CD14-positive monocyte (primary cell): ENCODE results near the gene PACSIN2. TPM values are rescaled to one million over a fixed set of nuclear protein-coding genes. Genes with fewer than 3 reads are reported as not detected.

ENCODE experiments used
- DNase-seq, 3 donors: peaks; one replicate each; pipeline ENCODE4 v3.0.0-alpha.2; 2011 to 2022
- H2AFZ ChIP-seq: 2 replicates; pipeline ENCODE4 v1.6.0; 2012; ENCODE audit warnings: mild to moderate bottlenecking, low read depth, low read length, inconsistent platforms; ENCODE audit not compliant: insufficient read depth, poor library complexity, severe bottlenecking
- H3K27ac ChIP-seq, 2 donors: 1 replicate in 1 of 2; 2 replicates in 1 of 2; pipeline ENCODE4 v1.5.1; 2012 to 2013; ENCODE audit warnings: low read length in 2 of 2, control low read depth in 1 of 2, inconsistent platforms in 1 of 2, low read depth in 1 of 2, mild to moderate bottlenecking in 1 of 2
- H3K27me3 ChIP-seq, 2 donors: one replicate each; pipeline versions ENCODE4 v1.6.0 to v1.6.1; 2011 to 2013; ENCODE audit warnings: low read length in 2 of 2; ENCODE audit not compliant: control insufficient read depth in 2 of 2, insufficient read depth in 2 of 2
- H3K36me3 ChIP-seq, 2 donors: replicated peaks in 1 of 2; 1 replicate in 1 of 2; 2 replicates in 1 of 2; pipeline versions ENCODE4 v1.5.1 to v1.6.1; 2012 to 2013; ENCODE audit warnings: low read length in 2 of 2, control low read depth in 1 of 2, inconsistent platforms in 1 of 2, mild to moderate bottlenecking in 1 of 2; ENCODE audit not compliant: insufficient read depth in 2 of 2, control insufficient read depth in 1 of 2
- H3K4me1 ChIP-seq, 2 donors: 1 replicate in 1 of 2; 2 replicates in 1 of 2; pipeline versions ENCODE4 v1.5.1 to v1.6.1; 2012 to 2013; ENCODE audit warnings: low read length in 2 of 2, control low read depth in 1 of 2, inconsistent platforms in 1 of 2, mild to moderate bottlenecking in 1 of 2, moderate library complexity in 1 of 2; ENCODE audit not compliant: insufficient read depth in 2 of 2, control insufficient read depth in 1 of 2
- H3K4me2 ChIP-seq: replicated peaks from 2 replicates; pipeline ENCODE3; 2012; ENCODE audit warnings: low read length, moderate library complexity, mild to moderate bottlenecking; ENCODE audit not compliant: poor library complexity, severe bottlenecking; ENCODE audit errors: extremely low read depth
- H3K4me3 ChIP-seq, 3 experiments: fragments of 200-600 bp in 1 of 3; sonication (generic) in 1 of 3; replicated peaks in 1 of 3; 1 replicate in 2 of 3; 2 replicates in 1 of 3; pipeline ENCODE4 v1.5.1; 2011 to 2013; ENCODE audit warnings: low read length in 3 of 3, mild to moderate bottlenecking in 3 of 3, control low read depth in 2 of 3, low read depth in 2 of 3, inconsistent platforms in 1 of 3, moderate library complexity in 1 of 3
- H3K79me2 ChIP-seq: 2 replicates; pipeline ENCODE4 v1.6.0; 2012; ENCODE audit warnings: mild to moderate bottlenecking, control low read depth, inconsistent platforms, low read length, moderate library complexity; ENCODE audit not compliant: insufficient read depth
- H3K9ac ChIP-seq: 2 replicates; pipeline ENCODE4 v1.6.0; 2017; ENCODE audit warnings: low read length, mild to moderate bottlenecking; ENCODE audit not compliant: insufficient read depth, poor library complexity, severe bottlenecking
- H3K9me3 ChIP-seq, 2 donors: replicated peaks in 1 of 2; 1 replicate in 1 of 2; 2 replicates in 1 of 2; pipeline versions ENCODE4 v1.5.1 to v1.6.1; 2012 to 2013; ENCODE audit warnings: low read length in 2 of 2, control low read depth in 1 of 2; ENCODE audit not compliant: control insufficient read depth in 1 of 2, insufficient read depth in 1 of 2
- H4K20me1 ChIP-seq: 2 replicates; pipeline ENCODE4 v1.6.0; 2012; ENCODE audit warnings: mild to moderate bottlenecking, low read length, control low read depth, moderate library complexity; ENCODE audit not compliant: insufficient read depth
- H3K27ac Mint-ChIP-seq, 7 donors: one replicate each; pipeline ENCODE4 v1.8.0; 2020; ENCODE audit warnings: mild to moderate bottlenecking in 7 of 7, mixed read lengths in 7 of 7, moderate library complexity in 6 of 7, inconsistent platforms in 2 of 7
- H3K27me3 Mint-ChIP-seq, 3 donors: one replicate each; pipeline ENCODE4 v1.8.0; 2021 to 2022; ENCODE audit warnings: low read depth in 3 of 3, mild to moderate bottlenecking in 3 of 3, mixed read lengths in 3 of 3, moderate library complexity in 3 of 3, inconsistent platforms in 1 of 3
- H3K36me3 Mint-ChIP-seq, 2 donors: one replicate each; pipeline ENCODE4 v1.8.0; 2020; ENCODE audit warnings: mixed read lengths in 2 of 2, inconsistent platforms in 1 of 2, mild to moderate bottlenecking in 1 of 2
- H3K4me1 Mint-ChIP-seq: one replicate; pipeline ENCODE4 v1.8.0; 2020; ENCODE audit warnings: mild to moderate bottlenecking, mixed read lengths
- H3K4me3 Mint-ChIP-seq, 2 donors: one replicate each; pipeline ENCODE4 v1.8.0; 2020; ENCODE audit warnings: mild to moderate bottlenecking in 2 of 2, mixed read lengths in 2 of 2, moderate library complexity in 1 of 2
- H3K9me3 Mint-ChIP-seq, 7 donors: one replicate each; pipeline ENCODE4 v1.8.0; 2020 to 2022; ENCODE audit warnings: mixed read lengths in 7 of 7, mild to moderate bottlenecking in 6 of 7, moderate library complexity in 6 of 7, inconsistent platforms in 2 of 7
- CTCF ChIP-seq: fragments of 200-600 bp; IDR thresholded peaks from one replicate; pipeline ENCODE4 v1.8.0; 2022; ENCODE audit warnings: antibody characterized with exemption, mild to moderate bottlenecking
- WGBS: methylation state at CpG from one replicate; pipeline ENCODE4 v1.1.5; 2013; ENCODE audit warnings: missing lambda C conversion rate; ENCODE audit not compliant: insufficient coverage; 5-methylcytosine and 5-hydroxymethylcytosine counted together
- intact Hi-C, 2 donors: fragments of 100-400 bp; cut with micrococcal nuclease; formaldehyde crosslinking; loops; one replicate each; pipeline versions ENCODE4 v1.15.0 to v1.15.1; 2023
- polyA plus RNA-seq, 3 donors: library from polyadenylated mRNA; depleted of rRNA in 1 of 3; unstranded in 2 of 3; stranded (reverse) in 1 of 3; fragments of 300-500 nt in 2 of 3; fragments of >200 nt in 1 of 3; fragmentation: Illumina TruSeq in 2 of 3; gene quantifications; 1 replicate in 2 of 3; 2 replicates in 1 of 3; pipeline ENCODE4 v1.2.3, GENCODE V29; 2012 to 2021

Gene PACSIN2
- polyA plus RNA-seq, 3 donors, result 31.2 to 45.7 (median 40.2) TPM

GRCh38 chr22:43050995-43051394 lies 36.0 kb upstream of the PACSIN2 start:
- no peak for TF ChIP-seq CTCF
- peaks cover 15 to 28% of the 10 kb centered on the region in 2 donors for H3K36me3 Mint-ChIP-seq
- Histone ChIP-seq H3K36me3 (peaks cover 6 to 11% of the 10 kb centered on the region in 2 donors), H3K4me3 (no peak overlapping the region), H3K79me2 (no peaks in the 10 kb centered on the region), H3K27ac (no peak overlapping the region), H3K9ac (no peak overlapping the region), H4K20me1 (no peaks in the 10 kb centered on the region), H3K27me3 (no peaks in the 10 kb centered on the region), H3K4me2 (no peak overlapping the region), H2AFZ (no peak overlapping the region), H3K9me3 (no peaks in the 10 kb centered on the region), H3K4me1 (no peaks in the 10 kb centered on the region)
- 96% methylated on average over 4 of the region's 10 CpGs for WGBS
- peaks cover 0 to 2% (median 0%) of the 10 kb centered on the region in 3 donors for H3K27me3 Mint-ChIP-seq
- H3K4me1 Mint-ChIP-seq, result no peaks in the 10 kb centered on the region
- H3K4me3 Mint-ChIP-seq, result no peak overlapping the region
- peaks cover 0 to 1% (median 0%) of the 10 kb centered on the region in 7 donors for H3K9me3 Mint-ChIP-seq
- intact Hi-C loops, result no loop called here
- H3K27ac Mint-ChIP-seq, result no peak overlapping the region
- DNase-seq, result no peak

- Histone ChIP-seq H3K4me3 (no peak overlapping the region), H3K9me3 (no peaks in the 10 kb centered on the region), H3K27me3 (no peaks in the 10 kb centered on the region), H3K27ac (no peak overlapping the region), H3K4me2 (no peak overlapping the region), H4K20me1 (no peaks in the 10 kb centered on the region), H3K79me2 (no peaks in the 10 kb centered on the region), H3K9ac (no peak overlapping the region), H2AFZ (no peak overlapping the region), H3K36me3 (peaks cover 6 to 11% of the 10 kb centered on the region in 2 donors), H3K4me1 (no peaks in the 10 kb centered on the region)
- Mint-ChIP-seq H3K4me3 (no peak overlapping the region), H3K4me1 (peaks cover 1% of the 10 kb centered on the region), H3K36me3 (peaks cover 15 to 23% of the 10 kb centered on the region in 2 donors), H3K27me3 (peaks cover 0 to 3% (median 0%) of the 10 kb centered on the region in 3 donors), H3K9me3 (no peaks in the 10 kb centered on the region), H3K27ac (no peak overlapping the region)
- WGBS, result 100% methylated on average over 1 of the region's 7 CpGs
- intact Hi-C loops, result no loop called here
- no peak for DNase-seq
- TF ChIP-seq CTCF, result no peak
These were observed 32.7 kb upstream of the PACSIN2 start for GRCh38 chr22:43047605-43048004.
